ENCODE results near the gene ARNT2.

- TF ChIP-seq CTCF (conservative IDR thresholded peaks at IDR 0.05 in 1 of 2, IDR thresholded peaks at IDR 0.05 in 1 of 2; ENCODE audit: low read depth in 1 of 2, low read length in 2 of 2), result no peak
- TF ChIP-seq EZH2 (IDR thresholded peaks at IDR 0.05; ENCODE audit: low read length, missing control alignments), result no peak
Measured at GRCh38 chr15:80550219-80550907, 146.2 kb downstream of the ARNT2 start.
